H1 (cell line): ENCODE results near the gene ZRANB1.

Source experiments
- FOSL1 ChIP-seq: IDR thresholded peaks from 2 replicates; pipeline ENCODE4 v1.6.1; 2011; ENCODE audit warnings: mild to moderate bottlenecking, low read depth, low read length, moderate library complexity; ENCODE audit not compliant: insufficient read depth
- SIN3A ChIP-seq, 2 experiments: IDR thresholded peaks in 1 of 2; conservative IDR thresholded peaks in 1 of 2; 2 replicates each; pipeline ENCODE4 v1.6.1; 2011 to 2012; ENCODE audit warnings: low read length in 2 of 2, improper control_type of control experiment in 1 of 2, low read depth in 1 of 2, mild to moderate bottlenecking in 1 of 2
- SIX5 ChIP-seq: IDR thresholded peaks from 2 replicates; pipeline ENCODE4 v1.6.1; 2011; ENCODE audit warnings: mild to moderate bottlenecking, low read depth, low read length
- TBP ChIP-seq: IDR thresholded peaks from 2 replicates; pipeline ENCODE4 v1.6.1; 2011; ENCODE audit warnings: low read depth, low read length, improper control_type of control experiment
- TCF12 ChIP-seq: IDR thresholded peaks from 2 replicates; pipeline ENCODE4 v1.6.1; 2011; ENCODE audit warnings: low read depth, mild to moderate bottlenecking, low read length

DNA sequence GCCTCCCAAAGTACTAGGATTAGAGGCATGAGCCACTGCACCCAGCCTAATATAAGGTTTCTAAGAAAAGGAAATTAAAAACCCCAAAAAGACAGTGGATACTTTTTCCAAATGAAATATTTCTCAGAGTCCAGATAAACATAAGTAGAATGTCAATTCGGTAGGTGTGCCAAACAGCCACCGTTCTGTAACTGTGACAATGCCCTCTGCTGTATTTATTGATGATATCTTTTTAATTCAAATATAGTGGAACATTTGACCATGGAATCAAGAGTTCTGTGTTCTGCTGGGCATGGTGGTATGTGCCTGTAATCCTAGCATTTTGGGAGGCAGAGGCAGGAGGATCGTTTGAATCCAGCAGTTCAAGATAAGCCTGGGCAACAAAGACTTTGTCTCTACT, 28.8 kb upstream of the ZRANB1 start:
- TF ChIP-seq TBP (no peak), SIN3A (conservative IDR thresholded peaks at IDR 0.05 in 1 of 2, IDR thresholded peaks at IDR 0.05 in 1 of 2; ENCODE audit: low read depth in 1 of 2, low read length in 2 of 2) (no peak), TCF12 (no peak), FOSL1 (no peak), SIX5 (no peak)
